Limb (tissue), 2 donors: ENCODE data around the gene MBD4.
"Not testable (repeated sequence)": the region's sequence is repeated elsewhere in the genome, so short reads cannot be mapped to it uniquely, and the experiment has no call there.

Experiments used
- DNase-seq, 2 donors: peaks; one replicate each; pipeline ENCODE4 v3.0.0-alpha.2; 2016; ENCODE audit errors: extremely low spot score in 2 of 2

MBD4 gene

DNA sequence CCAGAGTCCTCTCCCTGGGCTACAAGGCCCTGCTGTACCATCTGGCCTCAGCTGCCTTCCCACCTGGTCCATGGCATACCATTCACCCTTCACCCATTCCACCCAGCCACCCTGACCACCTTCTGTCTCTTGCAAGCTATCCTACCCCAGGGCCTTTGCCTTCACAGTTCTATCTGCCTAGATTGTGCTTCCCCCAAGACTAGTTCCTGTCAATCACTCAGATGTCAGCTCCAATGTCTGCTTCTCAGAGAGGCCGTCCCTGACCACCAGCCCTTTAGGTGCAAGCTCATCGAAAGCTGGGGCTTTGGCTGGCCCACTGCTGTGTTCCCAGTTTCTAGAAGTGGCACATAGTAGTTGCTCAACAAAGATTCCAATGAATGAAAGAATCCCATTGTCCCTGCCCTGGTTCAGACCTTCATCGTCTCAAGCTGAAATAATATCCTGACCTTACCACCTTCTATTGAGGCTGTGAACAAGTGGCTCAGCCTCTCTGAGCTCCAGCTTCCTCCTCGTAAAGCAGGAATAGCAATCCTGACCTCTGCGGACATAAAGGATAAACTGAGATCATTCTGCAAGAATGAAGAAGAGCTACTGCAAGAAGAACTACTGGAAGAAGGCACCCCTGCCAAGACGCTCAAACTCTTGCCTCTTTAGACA, 27.1 kb downstream of the MBD4 start:
- no peak for DNase-seq

DNA sequence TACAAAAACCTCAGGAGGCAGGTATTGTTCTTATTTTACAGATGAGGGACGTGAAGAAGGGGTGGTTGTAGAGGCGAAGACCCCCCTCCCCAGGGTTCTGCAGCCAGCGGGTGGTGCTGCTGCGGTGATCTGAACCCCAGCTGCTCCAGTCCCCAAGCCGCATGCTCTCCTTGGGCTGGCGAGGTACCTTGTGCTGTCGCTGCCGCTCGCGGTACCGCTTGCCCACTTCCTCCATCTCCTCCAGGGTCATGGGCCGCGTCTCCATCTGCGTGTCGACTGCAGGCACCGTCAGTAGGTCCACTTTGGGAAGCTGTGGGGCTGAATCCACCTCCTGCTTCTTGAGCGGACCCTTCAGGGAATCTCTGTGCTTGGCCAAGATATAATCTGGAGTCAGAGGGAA, 28.8 kb downstream of the MBD4 start:
- no peak for DNase-seq

DNA sequence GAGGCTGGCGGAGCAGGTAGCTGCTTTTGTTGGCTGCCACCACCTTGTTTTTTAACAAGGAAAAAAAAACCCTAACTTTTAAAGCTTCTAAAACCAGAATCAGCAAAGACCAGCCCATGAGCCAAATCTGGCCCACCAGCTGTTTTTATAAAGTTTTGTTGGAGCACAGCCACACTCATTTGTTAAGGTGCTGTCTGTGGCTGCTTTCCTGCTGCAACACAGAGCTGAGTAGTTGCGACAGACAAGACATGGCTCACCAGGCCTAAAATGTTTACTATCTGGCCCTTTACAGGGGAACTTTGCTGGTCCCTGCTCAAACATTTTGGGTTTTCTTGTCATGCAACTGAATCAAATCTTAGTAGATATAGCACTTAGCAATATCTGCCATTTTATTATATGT, 30.2 kb downstream of the MBD4 start:
- no peak for DNase-seq

DNA sequence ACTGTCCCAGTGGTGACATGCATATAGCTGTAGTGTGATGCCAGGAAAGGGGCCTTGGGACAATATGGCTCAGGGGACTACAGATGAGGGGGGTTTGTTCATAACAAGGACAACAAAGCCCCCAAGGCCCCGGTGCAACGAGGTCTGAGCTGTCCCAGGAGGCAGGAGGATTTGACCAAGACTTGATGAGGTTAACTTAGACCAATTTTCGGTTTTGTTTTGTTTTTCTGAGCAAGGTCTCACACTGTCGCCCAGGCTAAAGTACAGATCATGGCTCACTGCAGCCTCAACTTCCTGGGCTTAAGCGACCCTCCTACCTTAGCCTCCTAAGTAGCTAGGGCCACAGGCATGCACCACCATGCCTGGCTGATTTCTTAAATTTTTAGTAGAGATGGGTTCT, 35.1 kb downstream of the MBD4 start:
- no peak for DNase-seq

DNA sequence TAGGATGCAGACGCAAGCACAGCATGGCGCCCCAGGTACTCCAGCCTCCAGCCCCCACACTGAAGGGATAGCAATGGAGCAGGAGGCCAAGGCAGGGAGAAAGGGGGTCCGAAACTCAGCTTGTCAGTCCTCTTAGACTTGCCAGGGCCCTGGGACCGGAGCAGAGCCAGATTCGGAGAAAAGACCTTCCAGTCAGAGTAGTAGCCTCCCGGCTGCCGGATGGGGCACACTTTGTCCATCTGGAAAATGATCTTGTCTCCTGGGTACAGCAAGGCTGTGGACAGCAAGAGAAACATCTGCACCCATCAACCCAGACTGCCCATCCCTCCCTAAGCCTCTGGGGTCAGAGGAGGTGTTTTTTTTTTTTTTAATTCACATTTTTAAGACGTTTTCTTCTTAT, 35.6 kb downstream of the MBD4 start:
- no peak for DNase-seq

DNA sequence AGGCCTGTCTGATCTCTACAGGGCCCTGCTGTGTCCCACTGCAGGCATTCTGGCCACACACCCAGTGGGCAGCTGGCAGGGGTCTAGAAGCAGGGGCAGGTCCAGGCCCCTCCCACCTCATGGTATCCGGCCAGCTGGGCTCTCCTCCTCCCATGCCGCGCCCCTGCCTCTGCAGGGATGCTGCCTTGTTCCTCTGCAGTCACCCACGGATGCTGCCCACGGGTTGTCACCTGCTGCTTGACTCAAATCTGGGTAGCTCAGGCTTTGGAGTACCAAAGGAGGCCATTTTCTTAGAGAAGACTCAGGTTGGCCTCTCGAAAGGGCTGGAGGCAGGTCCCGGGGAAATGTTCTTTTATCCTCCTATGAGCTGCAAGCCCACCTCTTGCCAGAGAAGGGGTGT, 36.3 kb downstream of the MBD4 start:
- no peak for DNase-seq

DNA sequence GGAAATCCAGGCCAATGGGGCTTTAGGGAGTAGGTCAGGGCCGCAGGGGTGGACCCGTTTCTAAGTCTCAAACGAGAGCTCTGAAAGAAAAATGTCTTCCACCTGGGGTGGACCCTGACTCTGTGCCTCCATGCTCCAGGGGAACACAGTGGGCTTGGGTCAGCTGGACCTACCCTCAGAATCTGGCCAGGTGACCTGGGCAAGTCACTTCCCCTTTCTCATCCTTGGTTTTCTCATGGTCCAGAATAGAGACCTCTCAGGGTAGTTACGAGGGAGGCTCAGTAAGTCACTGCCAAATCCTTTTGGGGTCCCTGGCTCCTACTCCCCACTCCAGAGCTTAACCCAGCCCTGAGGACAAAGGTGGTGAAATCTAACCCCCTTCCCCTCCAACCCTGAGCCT, 37.1 kb downstream of the MBD4 start:
- no peak for DNase-seq

DNA sequence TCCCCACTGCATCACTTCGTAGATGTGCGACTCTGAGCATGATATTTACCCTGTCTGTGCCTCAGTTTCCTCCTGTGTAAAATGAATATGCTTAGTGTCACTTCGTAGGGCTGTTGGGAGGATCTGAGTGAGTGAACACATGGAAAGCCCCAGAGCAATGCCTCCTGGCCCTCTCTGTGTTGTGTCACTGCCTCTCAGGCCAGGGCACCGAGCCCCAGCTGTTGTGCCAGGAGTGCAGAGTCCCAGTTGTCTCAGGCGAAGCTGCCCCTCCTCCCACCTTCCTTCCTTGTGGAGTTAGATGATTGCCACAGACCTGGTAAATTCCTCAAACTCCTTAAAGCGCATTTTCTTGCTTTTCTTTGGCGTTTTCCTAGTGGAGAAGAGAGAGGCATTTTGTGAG, 37.5 kb downstream of the MBD4 start:
- DNase-seq: no peak

DNA sequence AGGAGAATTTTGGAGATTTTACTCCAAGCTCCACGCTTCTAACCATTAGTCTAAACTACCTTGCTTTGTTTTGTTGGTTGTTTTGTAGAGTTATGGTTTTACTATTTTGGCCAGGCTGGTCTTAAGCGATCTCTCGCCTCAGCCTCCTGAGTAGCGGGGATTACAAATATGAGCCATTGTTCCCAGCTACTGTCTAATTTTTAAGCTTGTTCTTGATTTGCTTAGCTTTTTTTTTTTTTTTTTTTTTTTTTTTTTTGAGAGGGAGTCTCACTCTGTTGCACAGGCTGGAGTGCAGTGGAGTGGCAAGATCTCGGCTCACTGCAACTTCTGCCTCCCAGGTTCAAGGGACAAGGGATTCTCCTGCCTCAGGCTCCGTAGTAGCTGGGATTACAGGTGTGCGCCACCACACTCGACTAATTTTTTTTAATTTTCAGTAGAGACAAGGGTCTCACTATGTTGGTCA, 39.8 kb downstream of the MBD4 start:
- no peak for DNase-seq

DNA sequence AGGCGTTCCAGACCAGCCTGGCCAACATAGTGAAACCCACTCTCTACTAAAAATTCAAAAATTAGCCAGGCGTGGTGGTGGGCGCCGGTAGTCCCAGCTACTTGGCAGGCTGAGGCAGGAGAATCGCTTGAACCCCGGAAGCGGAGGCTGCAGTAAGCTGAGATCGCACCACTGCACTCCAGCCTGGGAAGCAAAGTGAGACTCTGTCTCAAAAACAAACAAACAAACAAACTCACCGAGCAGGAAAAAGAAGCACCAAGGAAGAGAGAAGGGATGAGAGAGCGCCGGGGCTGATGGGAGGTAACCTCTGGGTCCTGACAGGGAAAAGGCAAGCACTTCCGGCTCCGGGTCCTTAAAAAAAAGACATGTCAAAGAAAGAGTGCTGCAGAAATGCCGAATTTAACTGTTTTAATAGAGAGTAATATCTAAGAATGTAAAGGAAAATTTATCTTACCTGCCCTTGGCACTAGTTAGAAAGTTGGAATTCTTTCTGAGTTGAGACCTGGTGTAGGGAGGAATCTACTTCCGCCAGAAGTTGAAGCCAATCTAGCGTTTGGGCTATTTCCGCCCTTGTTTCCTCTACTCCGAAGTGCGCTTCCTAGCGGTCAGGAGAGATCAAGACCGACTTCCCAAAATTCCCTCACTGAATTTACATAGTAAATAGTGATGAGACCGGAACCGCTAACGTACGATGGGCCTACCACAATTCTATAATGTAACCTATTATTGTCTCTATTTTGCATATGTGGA, 40.4 kb downstream of the MBD4 start:
- peak; percentile 88 to 98 for DNase-seq

DNA sequence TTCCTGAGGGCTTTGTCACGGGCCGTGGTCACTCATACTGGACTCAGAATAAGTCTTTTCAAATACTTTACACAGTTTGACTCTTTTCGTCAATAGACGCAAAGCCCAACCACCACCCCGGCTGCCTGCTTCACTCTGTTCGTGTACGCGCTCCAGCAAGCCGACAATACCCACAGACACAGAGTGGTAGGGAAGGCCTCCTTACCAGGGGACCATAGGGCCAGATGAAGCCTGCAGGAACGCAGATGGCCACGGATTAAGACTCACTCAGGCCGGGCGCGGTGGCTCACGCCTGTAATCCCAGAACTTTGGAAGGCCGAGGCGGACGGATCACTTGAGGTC, 41.0 kb downstream of the MBD4 start:
- DNase-seq: peak in 1 of 2 donors; percentile 37

DNA sequence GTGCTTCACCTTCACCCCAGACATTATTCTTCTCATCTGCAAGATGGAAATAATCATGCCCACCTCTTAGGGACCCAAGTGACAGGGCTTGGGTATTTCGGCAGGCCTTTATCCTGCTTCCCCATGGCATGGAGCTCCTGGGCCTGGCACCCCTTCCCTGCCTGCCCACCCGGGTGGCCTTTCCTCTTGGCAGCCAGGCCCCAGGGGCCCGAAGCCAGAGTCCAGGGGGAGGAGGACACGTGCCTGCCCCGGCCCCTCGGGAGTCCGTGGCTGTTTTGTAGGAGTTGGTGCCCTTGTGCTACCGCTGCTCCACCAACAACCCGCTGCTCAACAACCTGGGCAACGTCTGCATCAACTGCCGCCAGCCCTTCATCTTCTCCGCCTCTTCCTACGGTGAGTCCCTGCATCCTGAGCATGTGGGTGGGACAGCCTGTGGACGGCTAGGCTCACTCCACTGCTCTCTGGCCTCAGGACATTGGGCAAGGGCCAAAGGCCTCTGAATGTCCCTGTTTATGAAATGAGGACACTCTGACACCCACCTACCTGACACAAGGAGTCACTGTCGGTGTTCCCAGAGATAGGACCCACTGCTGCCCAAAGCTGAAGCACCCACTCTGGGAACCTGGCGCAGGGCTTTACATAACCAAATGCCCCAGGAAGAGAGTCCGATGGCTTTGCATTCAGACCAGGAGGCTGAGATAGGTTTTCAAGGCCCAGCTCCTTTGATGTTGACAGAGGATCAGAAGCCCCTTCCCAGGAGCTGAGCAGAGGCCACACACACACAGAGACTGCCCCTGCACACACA, 45.8 kb downstream of the MBD4 start:
- not testable (repeated sequence) for DNase-seq

DNA sequence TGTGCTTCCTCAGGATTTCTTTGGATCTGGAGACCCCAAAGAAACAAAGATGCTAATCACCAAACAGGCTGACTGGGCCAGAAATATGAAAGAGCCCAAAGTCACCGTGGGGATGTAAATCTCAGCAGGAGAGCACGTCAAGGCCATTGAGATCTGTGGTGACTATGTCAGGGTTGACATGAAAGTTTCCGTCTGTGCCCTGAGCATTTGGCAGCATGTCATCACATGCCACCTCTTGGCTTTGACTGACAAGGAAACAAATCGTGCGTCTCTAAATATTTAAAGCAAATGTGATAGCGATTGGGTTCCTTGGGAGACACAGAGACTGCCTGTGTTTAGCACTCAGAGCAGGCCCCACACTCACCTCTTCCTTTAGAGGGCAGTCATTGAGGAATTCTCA, 46.5 kb downstream of the MBD4 start:
- DNase-seq: no peak

DNA sequence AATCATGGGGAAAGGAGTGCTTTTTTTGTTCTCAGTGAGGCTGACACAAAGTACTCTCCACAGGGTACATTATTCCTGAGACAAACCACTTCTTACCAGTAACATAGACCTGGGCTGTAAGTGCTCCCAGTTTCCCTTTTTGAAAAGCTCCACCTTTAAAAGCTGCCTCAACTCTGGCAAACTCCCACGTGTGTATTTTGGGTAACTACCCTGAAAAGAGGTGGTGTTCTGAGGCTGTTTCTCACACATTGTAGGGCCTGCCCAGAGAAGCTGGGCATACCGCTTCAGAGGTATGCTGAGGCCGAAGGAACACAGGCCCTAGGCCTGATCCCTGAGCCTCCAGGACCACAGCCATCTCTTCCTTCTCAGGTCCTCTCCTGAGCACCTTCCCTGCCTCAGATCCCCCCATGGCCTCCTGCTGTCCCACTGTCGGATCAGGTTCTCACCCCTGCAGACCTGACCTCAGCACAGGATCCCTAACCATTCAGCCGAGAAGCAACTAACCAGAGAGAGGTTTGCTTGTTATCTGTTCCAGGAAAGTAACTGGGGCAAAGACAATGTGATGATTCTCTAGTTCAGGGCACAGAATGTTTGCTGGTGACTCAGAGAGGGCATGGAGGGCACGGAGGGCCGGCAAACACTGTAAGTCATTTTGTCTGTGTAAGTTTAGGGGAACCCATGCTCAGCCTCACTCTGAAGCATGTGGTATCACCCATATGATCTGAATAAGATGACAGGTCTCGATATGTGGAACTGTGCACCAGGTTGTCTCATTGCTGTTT, 47.5 kb downstream of the MBD4 start:
- not testable (repeated sequence) for DNase-seq

DNA sequence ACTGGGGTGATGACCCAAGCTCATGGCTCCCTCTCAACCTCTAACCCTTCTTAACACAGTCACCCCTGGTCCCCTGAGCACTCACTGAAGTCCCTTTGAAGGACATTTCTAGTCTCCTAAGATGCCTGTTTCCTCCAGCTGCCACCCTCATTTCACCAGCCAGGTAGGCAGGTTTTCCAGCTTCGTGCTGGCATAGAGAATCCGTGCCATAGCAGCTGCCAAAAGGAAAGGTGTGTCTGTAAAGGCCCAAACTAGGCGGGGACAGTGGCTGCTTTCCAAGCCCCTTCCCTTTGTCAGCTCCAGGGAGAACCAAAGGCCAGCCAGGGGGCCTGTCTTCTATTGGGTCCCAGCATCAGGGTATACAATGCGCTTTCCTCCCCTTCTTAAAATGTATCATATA, 48.2 kb downstream of the MBD4 start:
- not testable (repeated sequence) for DNase-seq

DNA sequence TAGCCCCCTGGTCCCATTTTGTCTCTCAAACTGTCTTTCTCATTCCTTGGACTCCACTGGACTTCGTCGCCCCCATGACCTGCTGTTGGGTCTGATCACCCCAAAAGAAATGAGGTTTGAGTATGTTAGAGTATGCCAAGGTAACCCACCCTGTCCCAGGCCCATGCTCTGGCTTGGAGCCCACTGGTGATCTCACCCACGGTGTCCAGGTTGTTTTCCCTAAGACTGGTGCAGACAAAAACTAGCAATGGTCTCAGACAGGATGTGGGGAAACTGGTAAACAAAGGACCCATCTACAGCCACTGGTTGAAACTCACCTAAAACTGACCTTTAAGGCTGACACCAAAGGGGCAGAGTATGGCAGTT, 50.2 kb downstream of the MBD4 start:
- no peak for DNase-seq

DNA sequence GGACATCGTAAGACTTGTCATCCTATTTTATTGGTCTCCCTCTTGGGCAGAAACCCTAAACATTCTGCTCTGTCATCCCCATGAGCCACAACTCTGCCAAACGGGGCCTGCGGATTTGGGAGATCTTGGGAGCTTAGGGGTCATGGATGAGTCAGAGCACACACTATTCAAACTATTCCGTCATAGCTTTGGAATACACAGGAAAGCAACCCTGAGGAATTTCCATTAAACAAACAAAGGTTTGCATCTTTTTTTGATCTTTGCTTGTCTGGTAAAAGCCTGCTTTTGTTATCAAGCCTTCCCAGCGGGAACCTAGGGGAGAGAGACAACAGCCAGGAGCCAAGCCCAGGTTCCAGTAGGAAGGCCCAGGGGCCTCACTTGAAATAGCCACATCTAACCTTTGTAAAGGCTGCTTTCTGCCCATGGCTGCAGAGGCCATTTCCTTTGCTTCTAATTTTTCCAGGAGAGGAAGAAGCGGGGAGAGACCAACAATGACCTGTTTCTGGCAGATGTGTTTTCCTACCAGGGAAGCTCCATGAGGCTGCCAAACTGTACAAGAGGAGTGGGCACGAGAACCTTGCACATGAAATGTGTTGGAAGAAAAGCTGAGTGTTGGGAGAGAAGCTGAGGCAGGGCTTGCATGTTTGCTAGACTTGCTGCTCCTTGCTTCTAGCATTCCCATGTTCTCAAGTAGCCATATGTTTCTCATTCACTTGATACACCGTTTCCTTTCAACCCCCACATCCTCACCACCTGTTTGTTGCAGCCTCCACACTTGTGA, 50.8 kb downstream of the MBD4 start:
- not testable (repeated sequence) for DNase-seq

DNA sequence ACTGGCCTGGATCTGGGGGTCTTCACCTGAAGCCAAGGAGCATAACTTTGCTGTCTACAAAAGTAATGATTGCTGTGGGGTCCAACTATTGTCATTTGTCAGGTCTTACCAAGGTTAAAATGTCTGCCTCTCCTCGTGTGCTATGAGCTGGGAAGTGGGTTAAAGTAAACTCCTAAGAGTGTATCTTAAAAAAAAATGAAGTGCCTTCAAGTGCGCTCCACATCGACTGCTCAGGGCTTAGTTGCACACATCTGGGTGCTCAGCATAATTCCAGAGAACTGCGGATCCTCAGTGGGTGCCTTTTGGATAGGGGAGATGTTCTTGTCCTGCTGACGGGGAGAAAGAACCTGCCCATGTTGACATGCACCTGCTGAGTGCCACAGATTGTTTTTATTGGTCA, 52.3 kb downstream of the MBD4 start:
- DNase-seq: no peak

DNA sequence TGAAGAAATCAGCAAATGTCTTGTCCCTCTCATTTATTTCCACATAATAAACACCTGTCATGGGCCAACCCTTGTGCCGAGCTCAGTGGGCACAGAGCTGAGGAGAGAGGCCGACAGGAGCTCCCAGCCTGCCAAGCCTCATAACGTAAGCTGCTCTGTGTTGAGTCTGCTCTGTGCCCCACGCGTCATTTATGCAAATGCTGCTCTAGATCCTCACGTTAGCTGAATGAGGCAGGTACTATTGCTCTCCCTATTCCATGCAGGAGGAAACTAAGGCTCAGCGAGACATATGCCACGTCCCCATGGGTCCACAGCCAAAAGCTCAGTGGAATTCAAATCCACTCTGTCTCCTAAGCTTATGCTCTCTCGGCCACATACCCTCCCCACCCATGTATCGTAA, 52.8 kb downstream of the MBD4 start:
- no peak for DNase-seq

DNA sequence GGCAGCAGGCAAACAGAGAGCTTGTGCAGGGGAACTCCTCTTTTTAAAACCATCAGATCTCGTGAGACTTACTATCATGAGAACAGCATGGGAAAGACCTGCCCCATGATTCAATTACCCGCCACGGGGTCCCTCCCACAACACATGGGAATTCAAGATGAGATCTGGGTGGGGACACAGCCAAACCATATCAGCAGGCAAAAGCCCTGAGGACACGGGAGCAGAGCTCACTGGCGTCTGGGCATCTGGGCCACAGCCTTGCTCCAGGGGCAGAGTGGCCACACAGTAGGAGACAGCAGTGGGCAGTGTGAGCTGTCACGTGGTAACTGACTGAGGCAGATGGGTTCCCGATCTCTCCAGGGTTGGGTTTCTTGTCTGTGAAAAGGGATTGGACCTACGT, 54.2 kb downstream of the MBD4 start:
- not testable (repeated sequence) for DNase-seq
